BJ (cell line): ENCODE measurements around the gene ADPRH. TPM values are rescaled to one million over a fixed set of nuclear protein-coding genes. Genes with fewer than 3 reads are reported as not detected.
"Not testable (repeated sequence)": the region's sequence is repeated elsewhere in the genome, so short reads cannot be mapped to it uniquely, and the experiment has no call there.

Experiments
- CTCF ChIA-PET: fragments of 350-600 bp; formaldehyde crosslinking; extraction: SDS; loops from one replicate; lab custom pipeline; 2021; ENCODE audit warnings: antibody characterized with exemption, inconsistent platforms; lab: Yijun Ruan, JAX
- POLR2A ChIA-PET: fragments of 300-600 bp; sonication (Branson Sonifier 250); formaldehyde crosslinking; extraction: SDS; loops from one replicate; lab custom pipeline; 2021; ENCODE audit warnings: antibody characterized with exemption; lab: Charles Lee
- DNase-seq: peaks from one replicate; pipeline ENCODE4 v3.0.0-alpha.2; 2011; ENCODE audit warnings: low read depth
- H3K27me3 ChIP-seq: 2 replicates; pipeline ENCODE4 v1.6.0; 2011; ENCODE audit warnings: low read length; ENCODE audit not compliant: control insufficient read depth, insufficient read depth
- H3K36me3 ChIP-seq: 2 replicates; pipeline ENCODE4 v1.5.1; 2011; ENCODE audit warnings: low read length; ENCODE audit not compliant: control insufficient read depth, insufficient read depth
- H3K4me3 ChIP-seq: 2 replicates; pipeline ENCODE4 v1.5.1; 2011; ENCODE audit warnings: low read depth, mild to moderate bottlenecking, control low read depth, low read length
- CTCF ChIP-seq: IDR thresholded peaks from 2 replicates; pipeline ENCODE4 v1.5.1; 2011; ENCODE audit warnings: low read depth, mild to moderate bottlenecking, control low read depth, inconsistent platforms, low read length, moderate library complexity; ENCODE audit not compliant: insufficient read depth
- polyA plus RNA-seq: library from polyadenylated mRNA; depleted of rRNA; stranded (reverse); fragments of >200 nt; gene quantifications from 2 replicates; pipeline ENCODE4 v1.2.3, GENCODE V29; 2011

The ADPRH gene
- polyA plus RNA-seq, 1 experiment, result 1.6 TPM

GRCh38 chr3:119588112-119588511 lies 8.8 kb downstream of the ADPRH start:
- POLR2A ChIA-PET, result no interaction called here
- Histone ChIP-seq H3K36me3 (no peaks in the 10 kb centered on the region), H3K4me3 (no peak overlapping the region), H3K27me3 (no peaks in the 10 kb centered on the region; the same call in 1 of the 2 replicates)
- CTCF ChIA-PET, result interaction anchor here (0.6 to 2.6 kb wide), 2 partner anchors 11 to 43 kb away, joined by 4 to 16 read pairs; no protein-coding TSS in a partner anchor
- DNase-seq, result no peak
- TF ChIP-seq CTCF, result no peak

GRCh38 chr3:119589102-119589773 lies 9.9 kb downstream of the ADPRH start:
- Histone ChIP-seq H3K27me3 (no peaks in the 10 kb centered on the region; the same call in 1 of the 2 replicates), H3K4me3 (no peak overlapping the region), H3K36me3 (no peaks in the 10 kb centered on the region)
- no peak for DNase-seq
- ChIA-PET CTCF (interaction anchor here (2.6 kb wide), 1 partner anchor 10 kb away, joined by 16 read pairs; no protein-coding TSS in a partner anchor), POLR2A (no interaction called here)
- TF ChIP-seq CTCF, result no peak

- ChIA-PET POLR2A (no interaction called here), CTCF (no interaction called here)
- Histone ChIP-seq H3K36me3 (no peaks in the 10 kb centered on the region), H3K27me3 (no peaks in the 10 kb centered on the region; the same call in 1 of the 2 replicates), H3K4me3 (no peak overlapping the region)
- no peak for DNase-seq
- no peak for TF ChIP-seq CTCF
These were observed 11.4 kb downstream of the ADPRH start for GRCh38 chr3:119590706-119591105.

- Histone ChIP-seq H3K4me3 (no peak overlapping the region), H3K27me3 (no peaks in the 10 kb centered on the region; the same call in 1 of the 2 replicates), H3K36me3 (no peaks in the 10 kb centered on the region)
- no peak for TF ChIP-seq CTCF
- POLR2A ChIA-PET, result no interaction called here
- no peak for DNase-seq
- CTCF ChIA-PET, result interaction anchor here (0.6 kb wide), 1 partner anchor 12 kb away, joined by 3 read pairs; no protein-coding TSS in a partner anchor
These were observed 13.6 kb downstream of the ADPRH start for GRCh38 chr3:119592861-119593260.

- ChIA-PET POLR2A (no interaction called here), CTCF (interaction anchor here (0.8 to 1.0 kb wide), 2 partner anchors 10 to 13 kb away, joined by 4 read pairs; no protein-coding TSS in a partner anchor)
- Histone ChIP-seq H3K27me3 (no peaks in the 10 kb centered on the region; the same call in 1 of the 2 replicates), H3K4me3 (no peak overlapping the region), H3K36me3 (no peaks in the 10 kb centered on the region)
- DNase-seq, result no peak
- no peak for TF ChIP-seq CTCF
These were observed 14.8 kb downstream of the ADPRH start for GRCh38 chr3:119594066-119594465.

- CTCF ChIA-PET, DNase-seq: not testable (repeated sequence)
These were observed 15.6 kb downstream of the ADPRH start for GRCh38 chr3:119594929-119595328.

More at GRCh38 chr3:119594929-119595328, 15.6 kb downstream of the ADPRH start:
- H3K36me3 ChIP-seq, H3K4me3 ChIP-seq, H3K27me3 ChIP-seq, POLR2A ChIA-PET: not testable (repeated sequence)
